Neuronal stem cell (in vitro differentiated cells): ENCODE results near the gene ATXN10.
A peak's percentile ranks its signal among the peaks of the same experiment; 100 is the strongest.

Experiments used
- DNase-seq: peaks from one replicate; pipeline ENCODE4 v3.0.0-alpha.2; 2013; ENCODE audit warnings: low spot score
- H2AFZ ChIP-seq: one replicate; pipeline ENCODE4 v1.6.1; 2013; ENCODE audit warnings: mild to moderate bottlenecking, low read length, inconsistent platforms
- H2AK5ac ChIP-seq: 2 replicates; pipeline ENCODE4 v1.6.1; 2013; ENCODE audit warnings: low read depth, mild to moderate bottlenecking, inconsistent platforms, low read length, moderate library complexity, mixed read lengths
- H2BK120ac ChIP-seq: 2 replicates; pipeline ENCODE4 v1.6.1; 2013; ENCODE audit warnings: low read depth, mild to moderate bottlenecking, inconsistent platforms, low read length, moderate library complexity, mixed read lengths
- H2BK12ac ChIP-seq: one replicate; pipeline ENCODE4 v1.6.1; 2013; ENCODE audit warnings: low read length, inconsistent platforms
- H2BK15ac ChIP-seq: 2 replicates; pipeline ENCODE4 v1.6.1; 2013; ENCODE audit warnings: mild to moderate bottlenecking, low read length, inconsistent platforms, mixed read lengths
- H2BK5ac ChIP-seq: one replicate; pipeline ENCODE4 v1.6.1; 2013; ENCODE audit warnings: inconsistent platforms, mild to moderate bottlenecking, low read length, moderate library complexity
- H3K14ac ChIP-seq: one replicate; pipeline ENCODE4 v1.6.1; 2013; ENCODE audit warnings: low read length, inconsistent platforms
- H3K18ac ChIP-seq: 2 replicates; pipeline ENCODE4 v1.6.1; 2013; ENCODE audit warnings: low read length, inconsistent platforms
- H3K23ac ChIP-seq: 2 replicates; pipeline ENCODE4 v1.6.1; 2013; ENCODE audit warnings: low read depth, mild to moderate bottlenecking, mixed read lengths, low read length, inconsistent platforms; ENCODE audit not compliant: poor library complexity
- H3K27ac ChIP-seq: replicated peaks from 3 replicates; pipeline ENCODE4 v1.5.1; 2013; ENCODE audit warnings: low read length, inconsistent platforms
- H3K27me3 ChIP-seq, 3 experiments: 2 replicates each; pipeline ENCODE4 v1.6.1; 2013; ENCODE audit warnings: low read length in 3 of 3, mild to moderate bottlenecking in 2 of 3, inconsistent platforms in 1 of 3, low read depth in 1 of 3, mixed read lengths in 1 of 3, moderate library complexity in 1 of 3; ENCODE audit not compliant: control insufficient read depth in 3 of 3, insufficient read depth in 3 of 3
- H3K36me3 ChIP-seq, 2 donors: replicated peaks in 1 of 2; 2 replicates each; pipeline ENCODE4 v1.6.1; 2013; ENCODE audit warnings: low read length in 2 of 2; ENCODE audit not compliant: control insufficient read depth in 2 of 2, insufficient read depth in 2 of 2
- H3K4ac ChIP-seq: 2 replicates; pipeline ENCODE4 v1.6.1; 2013; ENCODE audit warnings: inconsistent platforms, mild to moderate bottlenecking, low read length, moderate library complexity
- H3K4me1 ChIP-seq, 2 donors: 1 replicate in 1 of 2; 2 replicates in 1 of 2; pipeline ENCODE4 v1.6.1; 2013; ENCODE audit warnings: low read length in 2 of 2, low read depth in 1 of 2; ENCODE audit not compliant: control insufficient read depth in 2 of 2, insufficient read depth in 1 of 2
- H3K4me2 ChIP-seq: one replicate; pipeline ENCODE4 v1.6.1; 2013; ENCODE audit warnings: mild to moderate bottlenecking, low read length, inconsistent platforms; ENCODE audit not compliant: insufficient read depth, poor library complexity, severe bottlenecking
- H3K4me3 ChIP-seq, 2 donors: 2 replicates each; pipeline ENCODE4 v1.5.1; 2013; ENCODE audit warnings: low read length in 2 of 2, mild to moderate bottlenecking in 2 of 2, inconsistent platforms in 1 of 2, moderate library complexity in 1 of 2
- H3K79me1 ChIP-seq: one replicate; pipeline ENCODE4 v1.6.1; 2013; ENCODE audit warnings: low read depth, mild to moderate bottlenecking, inconsistent platforms, low read length, moderate library complexity
- H3K9ac ChIP-seq: one replicate; pipeline ENCODE4 v1.6.1; 2013; ENCODE audit warnings: mild to moderate bottlenecking, low read depth, low read length, inconsistent platforms; ENCODE audit not compliant: poor library complexity
- H3K9me3 ChIP-seq, 2 donors: replicated peaks in 1 of 2; 2 replicates each; pipeline versions ENCODE3 to v1.6.1; 2013; ENCODE audit warnings: low read length in 2 of 2, mild to moderate bottlenecking in 2 of 2, inconsistent platforms in 1 of 2, low read depth in 1 of 2, mixed read lengths in 1 of 2, moderate library complexity in 1 of 2; ENCODE audit not compliant: control insufficient read depth in 2 of 2, insufficient read depth in 1 of 2
- H4K8ac ChIP-seq: one replicate; pipeline ENCODE4 v1.6.1; 2013; ENCODE audit warnings: low read depth, mild to moderate bottlenecking, inconsistent platforms, low read length, moderate library complexity
- H4K91ac ChIP-seq: one replicate; pipeline ENCODE4 v1.6.1; 2013; ENCODE audit warnings: low read length, low read depth, mild to moderate bottlenecking, inconsistent platforms; ENCODE audit not compliant: poor library complexity
- WGBS, 2 donors: extraction: QIAGEN DNeasy Blood & Tissue Kit; methylation state at CpG; one replicate each; pipeline ENCODE4 v1.1.7; 2013; ENCODE audit warnings: missing lambda C conversion rate in 2 of 2, mixed read lengths in 1 of 2; ENCODE audit not compliant: insufficient read length in 2 of 2, insufficient replicate concordance in 1 of 2; ENCODE audit errors: extremely low coverage in 2 of 2; 5-methylcytosine and 5-hydroxymethylcytosine counted together

ATXN10 gene

DNA sequence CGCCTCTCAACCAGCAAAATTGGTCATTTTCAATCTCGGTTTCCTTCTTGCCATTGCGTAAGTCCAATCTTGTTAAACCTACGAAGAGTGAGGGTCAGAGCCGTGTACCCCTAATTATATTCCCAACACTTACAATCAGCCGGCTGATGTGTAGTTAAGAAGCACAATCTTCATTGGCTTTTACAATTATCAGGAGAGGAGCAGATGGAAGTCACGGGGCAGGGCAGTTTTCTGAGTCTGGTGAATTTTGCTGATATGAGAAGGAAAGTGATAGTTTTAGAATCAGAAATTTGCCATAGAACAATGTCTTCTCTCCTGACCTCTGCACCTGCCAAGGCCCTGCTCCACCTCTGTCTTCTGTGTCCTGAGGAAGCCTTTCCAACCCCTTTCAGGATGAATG is 35.0 kb upstream of the ATXN10 start:
- Histone ChIP-seq H3K4me2 (no peak overlapping the region), H3K14ac (no peak overlapping the region), H4K8ac (no peak overlapping the region), H2BK12ac (no peak overlapping the region), H4K91ac (no peak overlapping the region), H2BK15ac (no peak overlapping the region), H3K79me1 (no peaks in the 10 kb centered on the region), H2BK120ac (no peak overlapping the region), H3K9me3 (no peaks in the 10 kb centered on the region), H2BK5ac (no peak overlapping the region), H3K9ac (no peak overlapping the region), H2AFZ (no peak overlapping the region), H3K27me3 (peaks cover 0 to 63% (median 2%) of the 10 kb centered on the region in 3 experiments), H3K4ac (no peak overlapping the region), H3K27ac (no peak overlapping the region), H3K18ac (no peak overlapping the region), H3K36me3 (no peaks in the 10 kb centered on the region), H2AK5ac (no peak overlapping the region), H3K4me1 (peaks cover 10% of the 10 kb centered on the region in 2 donors), H3K4me3 (no peak overlapping the region), H3K23ac (no peak overlapping the region)
- no CpG with 5 or more reads among the region's 7 CpGs for WGBS, 2 donors
- no peak for DNase-seq

GRCh38 chr22:45638197-45638596 is 33.4 kb upstream of the ATXN10 start:
- no peak overlapping the region for H3K23ac ChIP-seq
- no peaks in the 10 kb centered on the region for H3K9me3 ChIP-seq
- H2AK5ac ChIP-seq: no peak overlapping the region
- peaks cover 0 to 54% (median 2%) of the 10 kb centered on the region in 3 experiments for H3K27me3 ChIP-seq
- no peaks in the 10 kb centered on the region for H3K36me3 ChIP-seq
- no peak overlapping the region for H3K27ac ChIP-seq
- H4K91ac ChIP-seq: no peak overlapping the region
- no CpG with 5 or more reads among the region's 3 CpGs for WGBS, 2 donors
- H4K8ac ChIP-seq: no peak overlapping the region
- H2BK12ac ChIP-seq: no peak overlapping the region
- H3K4me1 ChIP-seq: peaks cover 2 to 4% of the 10 kb centered on the region in 2 donors
- H3K4me3 ChIP-seq: no peak overlapping the region
- H3K14ac ChIP-seq: no peak overlapping the region
- no peak overlapping the region for H2BK5ac ChIP-seq
- H3K4ac ChIP-seq: no peak overlapping the region
- H3K18ac ChIP-seq: no peak overlapping the region
- DNase-seq: no peak
- no peaks in the 10 kb centered on the region for H3K79me1 ChIP-seq
- no peak overlapping the region for H3K9ac ChIP-seq
- no peak overlapping the region for H2AFZ ChIP-seq
- H2BK15ac ChIP-seq: no peak overlapping the region
- H2BK120ac ChIP-seq: no peak overlapping the region
- H3K4me2 ChIP-seq: no peak overlapping the region

DNA sequence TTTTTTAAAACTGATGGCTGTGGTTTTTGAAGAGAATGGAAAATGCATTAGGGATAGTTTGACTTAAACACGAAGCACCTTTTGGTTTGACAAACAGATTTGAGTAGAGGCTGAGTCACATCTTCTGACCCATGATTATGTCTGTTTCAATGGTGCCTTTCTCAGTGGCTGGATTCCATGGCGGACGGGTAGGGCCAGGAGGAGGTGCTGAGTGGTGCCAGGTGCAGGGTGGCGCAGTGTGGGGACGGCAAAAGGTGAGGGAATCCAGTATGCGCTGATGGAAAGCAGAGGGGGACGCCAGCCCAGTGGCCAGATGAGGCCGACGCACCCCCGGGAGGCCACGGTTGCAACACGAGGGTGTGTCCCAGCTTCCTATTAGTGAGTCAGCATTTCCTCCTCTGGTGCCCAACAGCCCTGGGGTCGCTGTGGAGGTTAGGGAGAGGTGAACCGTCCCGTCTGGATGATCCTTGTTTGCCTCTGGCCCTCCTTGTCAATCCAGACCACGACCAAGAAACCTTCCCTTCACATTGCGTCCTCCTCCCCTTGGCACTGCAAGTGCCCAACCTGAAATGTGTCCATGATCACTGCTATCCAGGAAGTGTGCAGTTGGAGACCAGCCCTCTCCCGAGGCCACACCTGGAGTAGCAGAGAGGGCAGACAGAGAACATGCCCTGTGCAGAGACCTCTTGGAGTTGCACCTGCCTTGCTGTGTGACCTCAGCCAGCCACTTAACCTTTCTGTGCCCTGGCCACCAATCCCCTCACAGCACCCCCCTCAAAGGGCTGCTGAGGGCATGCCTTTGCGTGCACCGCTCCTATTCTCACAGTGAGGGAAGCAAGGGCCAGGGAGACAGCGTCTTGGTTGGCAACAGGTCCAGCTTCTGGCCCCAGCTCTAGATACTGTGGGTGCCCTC is 32.5 kb upstream of the ATXN10 start:
- no peaks in the 10 kb centered on the region for H3K36me3 ChIP-seq
- no peak for DNase-seq

DNA sequence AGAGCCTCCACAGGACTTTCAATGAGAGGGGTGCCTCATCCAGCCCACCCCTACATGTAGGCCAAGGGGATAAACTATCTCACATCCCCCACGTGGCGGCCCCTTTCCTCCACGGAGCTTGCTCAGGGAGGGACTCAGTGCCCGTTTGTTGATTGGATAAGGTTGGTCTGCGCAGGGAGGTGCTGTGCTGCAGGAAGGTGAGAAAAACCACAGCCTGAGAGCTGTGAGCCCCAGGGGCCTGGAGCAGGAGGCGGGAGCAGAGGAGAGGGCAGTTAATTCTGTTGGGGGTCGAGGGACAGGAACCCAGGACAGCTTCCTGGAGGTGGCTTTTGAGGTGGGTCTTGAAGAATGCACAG is 31.9 kb upstream of the ATXN10 start:
- no peak for DNase-seq

More for the DNA sequence above, 32.5 kb upstream of the ATXN10 start:
- H3K14ac ChIP-seq: no peak overlapping the region
- H3K9me3 ChIP-seq: no peaks in the 10 kb centered on the region
- H4K8ac ChIP-seq: peak overlapping the region; percentile 29
- WGBS, 2 donors: no CpG with 5 or more reads among the region's 21 CpGs
- H2BK15ac ChIP-seq: peak overlapping the region; percentile 14
- no peak overlapping the region for H3K27ac ChIP-seq
- peak overlapping the region; percentile 47 for H2AK5ac ChIP-seq
- peak overlapping the region in 1 of 2 donors; percentile 29 for H3K4me3 ChIP-seq
- H4K91ac ChIP-seq: peak overlapping the region; percentile 69
- H3K79me1 ChIP-seq: no peaks in the 10 kb centered on the region
- peak overlapping the region; percentile 8 for H2BK120ac ChIP-seq
- no peak overlapping the region for H3K4me2 ChIP-seq
- H3K9ac ChIP-seq: no peak overlapping the region
- H2BK12ac ChIP-seq: peak overlapping the region; percentile 52
- H3K27me3 ChIP-seq: peaks cover 0 to 48% (median 2%) of the 10 kb centered on the region in 3 experiments
- H3K4me1 ChIP-seq: peaks cover 2 to 4% of the 10 kb centered on the region in 2 donors
- H3K4ac ChIP-seq: no peak overlapping the region
- peak overlapping the region; percentile 81 for H3K18ac ChIP-seq
- peak overlapping the region; percentile 62 for H3K23ac ChIP-seq
- H2BK5ac ChIP-seq: peak overlapping the region; percentile 19
- H2AFZ ChIP-seq: no peak overlapping the region

More for the DNA sequence above, 31.9 kb upstream of the ATXN10 start:
- Histone ChIP-seq H2AFZ (no peak overlapping the region), H2BK5ac (no peak overlapping the region), H3K4me1 (peaks cover 2 to 4% of the 10 kb centered on the region in 2 donors), H2BK120ac (peak overlapping the region; percentile 8), H4K91ac (no peak overlapping the region), H3K4ac (no peak overlapping the region), H4K8ac (no peak overlapping the region), H3K4me3 (no peak overlapping the region), H3K9me3 (no peaks in the 10 kb centered on the region), H2AK5ac (no peak overlapping the region), H2BK15ac (peak overlapping the region; percentile 14), H3K27ac (no peak overlapping the region), H3K23ac (peak overlapping the region; percentile 3), H3K27me3 (peaks cover 0 to 43% (median 5%) of the 10 kb centered on the region in 3 experiments), H3K9ac (no peak overlapping the region), H3K18ac (peak overlapping the region; percentile 74), H2BK12ac (no peak overlapping the region), H3K4me2 (no peak overlapping the region), H3K14ac (no peak overlapping the region), H3K36me3 (no peaks in the 10 kb centered on the region), H3K79me1 (no peaks in the 10 kb centered on the region)
- WGBS, 2 donors: no CpG with 5 or more reads among the region's 7 CpGs
